Stomach (tissue), 9 donors: Measurements from ENCODE around the gene GRAMD1A. TPM values are rescaled to one million over a fixed set of nuclear protein-coding genes. Genes with fewer than 3 reads are reported as not detected.

Source experiments
- DNase-seq, 2 donors: peaks; one replicate each; pipeline versions ENCODE4 v3.0.0 to v3.0.0-alpha.2; 2013 to 2019
- H3K27ac ChIP-seq, 5 donors: fragments of 200-600 bp in 4 of 5; sonication (generic) in 4 of 5; one replicate each; pipeline ENCODE4 v1.5.1; 2013 to 2019; ENCODE audit warnings: mild to moderate bottlenecking in 1 of 5, moderate library complexity in 1 of 5
- H3K27me3 ChIP-seq, 3 donors: fragments of 200-600 bp; sonication (generic); one replicate each; pipeline ENCODE4 v1.5.1; 2017 to 2019; ENCODE audit warnings: mixed run types in 1 of 3
- H3K36me3 ChIP-seq, 4 donors: fragments of 200-600 bp; sonication (generic); 1 replicate in 3 of 4; 2 replicates in 1 of 4; pipeline ENCODE4 v1.5.1; 2016 to 2019
- H3K4me1 ChIP-seq, 4 donors: fragments of 200-600 bp; sonication (generic); one replicate each; pipeline ENCODE4 v1.5.1; 2016 to 2019
- H3K4me3 ChIP-seq, 4 donors: fragments of 200-600 bp; sonication (generic) in 3 of 4; one replicate each; pipeline ENCODE4 v1.5.1; 2016 to 2019; ENCODE audit warnings: mild to moderate bottlenecking in 1 of 4
- H3K9me3 ChIP-seq, 4 donors: fragments of 200-600 bp; sonication (generic); one replicate each; pipeline ENCODE4 v1.5.1; 2016 to 2019
- EP300 ChIP-seq: sonication (generic); formaldehyde crosslinking; IDR thresholded peaks from one replicate; pipeline ENCODE4 v1.6.1; 2017; ENCODE audit warnings: antibody characterized with exemption
- POLR2A ChIP-seq, 4 donors: fragments of 450-650 bp; IDR thresholded peaks; one replicate each; pipeline ENCODE4 v1.6.1; 2016; ENCODE audit warnings: antibody characterized with exemption in 4 of 4, control low read depth in 2 of 4, mild to moderate bottlenecking in 1 of 4, moderate library complexity in 1 of 4
- POLR2AphosphoS5 ChIP-seq, 3 donors: sonication (generic); formaldehyde crosslinking; IDR thresholded peaks; one replicate each; pipeline ENCODE4 v1.6.1; 2016; ENCODE audit warnings: antibody characterized with exemption in 3 of 3
- WGBS, 5 donors: extraction: QIAGEN DNeasy Blood & Tissue Kit in 3 of 5; methylation state at CpG; one replicate each; pipeline versions ENCODE4 v1.1.5 to v1.1.7; 2013 to 2018; 5-methylcytosine and 5-hydroxymethylcytosine counted together
- intact Hi-C: fragments of 100-400 bp; cut with DNase I; formaldehyde crosslinking; loops from one replicate; pipeline ENCODE4 v1.15.1; 2023; ENCODE audit warnings: low total_unique reads
- polyA plus RNA-seq, 3 donors: library from polyadenylated mRNA; stranded (reverse); fragments of 200-250 nt; gene quantifications; one replicate each; pipeline ENCODE4 v1.2.3, GENCODE V29; 2013
- total RNA-seq, 5 donors: library from RNA; depleted of rRNA; stranded (reverse); fragments of >200 nt; gene quantifications; one replicate each; pipeline versions ENCODE4 v1.1.0 to v1.2.3, GENCODE V29; 2014 to 2016
- TF ChIP-seq, protein P1 (sequence below), 7 experiments: fragments of 450-650 bp in 4 of 7; fragments of 200-600 bp in 3 of 7; sonication (generic) in 3 of 7; IDR thresholded peaks; one replicate each; pipeline ENCODE4 v1.5.1; 2016 to 2019; ENCODE audit warnings: antibody characterized with exemption in 7 of 7, control low read depth in 2 of 7, mild to moderate bottlenecking in 1 of 7
- donor health status: healthy with polysubstance abuse.
- donor health status: Bipolar disorder and iron deficiency.
- donor health status: healthy.

Gene GRAMD1A
- total and polyA plus RNA-seq, 8 donors: 29.8 to 74.1 (median 45.1) TPM

DNA sequence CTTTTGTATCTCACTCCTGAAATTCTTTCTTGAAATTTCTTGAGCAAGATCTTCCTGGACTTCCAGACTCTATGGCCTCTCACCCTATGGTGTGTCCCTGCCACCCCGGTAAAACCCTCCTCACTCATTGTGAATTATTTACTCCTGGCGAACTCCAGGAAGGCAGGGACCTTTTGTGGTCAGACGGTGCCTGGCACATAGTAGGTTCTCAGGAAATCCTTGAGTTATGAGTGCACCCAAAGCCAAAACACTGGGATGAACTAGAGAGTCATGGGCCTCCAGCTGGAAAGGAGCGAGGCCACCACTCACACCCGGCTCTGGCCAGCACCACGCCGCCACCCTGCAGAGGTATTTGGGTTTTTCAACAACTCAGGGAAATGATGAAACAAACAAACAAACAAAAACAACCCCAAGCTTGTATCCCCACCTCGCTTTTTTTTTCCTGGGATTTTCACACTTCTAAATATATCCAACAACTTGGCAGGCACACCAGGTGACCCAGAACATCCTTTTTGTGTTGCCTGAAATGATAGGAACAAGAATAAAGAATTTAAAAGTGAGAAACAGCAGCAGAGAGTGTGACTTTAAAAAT, 52.6 kb downstream of the GRAMD1A start:
- no peak overlapping the region for H3K4me3 ChIP-seq
- no peak overlapping the region for H3K27ac ChIP-seq
- no peaks in the 10 kb centered on the region for H3K36me3 ChIP-seq
- no peaks in the 10 kb centered on the region for H3K9me3 ChIP-seq
- 72 to 81% (median 74%) methylated on average over 8 of the region's 8 CpGs for WGBS, 5 donors
- H3K4me1 ChIP-seq: peaks cover 0 to 9% (median 7%) of the 10 kb centered on the region in 4 donors
- intact Hi-C loops: no loop called here
- no peak for TF ChIP-seq POLR2A (IDR thresholded peaks at IDR 0.05)
- no peak for TF ChIP-seq POLR2AphosphoS5 (IDR thresholded peaks at IDR 0.05)
- TF ChIP-seq EP300: no peak
- TF ChIP-seq, protein P1, sequence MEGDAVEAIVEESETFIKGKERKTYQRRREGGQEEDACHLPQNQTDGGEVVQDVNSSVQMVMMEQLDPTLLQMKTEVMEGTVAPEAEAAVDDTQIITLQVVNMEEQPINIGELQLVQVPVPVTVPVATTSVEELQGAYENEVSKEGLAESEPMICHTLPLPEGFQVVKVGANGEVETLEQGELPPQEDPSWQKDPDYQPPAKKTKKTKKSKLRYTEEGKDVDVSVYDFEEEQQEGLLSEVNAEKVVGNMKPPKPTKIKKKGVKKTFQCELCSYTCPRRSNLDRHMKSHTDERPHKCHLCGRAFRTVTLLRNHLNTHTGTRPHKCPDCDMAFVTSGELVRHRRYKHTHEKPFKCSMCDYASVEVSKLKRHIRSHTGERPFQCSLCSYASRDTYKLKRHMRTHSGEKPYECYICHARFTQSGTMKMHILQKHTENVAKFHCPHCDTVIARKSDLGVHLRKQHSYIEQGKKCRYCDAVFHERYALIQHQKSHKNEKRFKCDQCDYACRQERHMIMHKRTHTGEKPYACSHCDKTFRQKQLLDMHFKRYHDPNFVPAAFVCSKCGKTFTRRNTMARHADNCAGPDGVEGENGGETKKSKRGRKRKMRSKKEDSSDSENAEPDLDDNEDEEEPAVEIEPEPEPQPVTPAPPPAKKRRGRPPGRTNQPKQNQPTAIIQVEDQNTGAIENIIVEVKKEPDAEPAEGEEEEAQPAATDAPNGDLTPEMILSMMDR (IDR thresholded peaks at IDR 0.05): no peak
- H3K27me3 ChIP-seq: peaks cover 0 to 22% (median 0%) of the 10 kb centered on the region in 3 donors
- no peak for DNase-seq

DNA sequence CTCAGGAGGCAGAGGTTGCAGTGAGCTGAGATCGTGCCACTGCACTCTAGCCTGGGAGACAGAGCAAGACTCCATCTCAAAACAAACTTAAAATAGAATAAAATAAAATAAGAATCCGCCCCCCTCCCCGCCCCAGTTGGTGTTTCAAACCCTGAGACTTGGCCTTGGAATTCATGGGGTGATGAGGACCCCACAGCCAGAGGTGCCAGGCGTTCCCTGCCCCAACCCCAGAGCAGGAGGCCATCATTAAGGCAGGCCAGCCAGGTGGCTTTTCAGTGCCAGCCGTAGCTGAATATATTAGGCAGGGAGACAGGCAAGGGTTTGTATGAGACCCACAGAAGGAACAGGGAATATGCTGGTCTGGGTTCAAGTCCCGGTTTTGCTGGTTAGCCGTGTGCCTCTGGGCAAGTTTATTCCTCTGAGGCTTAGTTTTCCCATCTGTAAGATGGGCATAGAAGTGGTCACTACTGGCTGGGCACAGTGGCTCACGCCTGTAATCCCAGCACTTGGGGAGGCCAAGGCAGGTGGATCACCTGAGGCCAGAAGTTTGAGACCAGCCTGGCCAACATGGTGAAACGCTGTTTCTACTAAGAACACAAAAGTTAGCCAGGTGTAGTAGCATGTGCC, 53.7 kb downstream of the GRAMD1A start:
- no peaks in the 10 kb centered on the region for H3K36me3 ChIP-seq
- no peaks in the 10 kb centered on the region for H3K9me3 ChIP-seq
- no peak for DNase-seq
- peaks cover 0 to 7% (median 5%) of the 10 kb centered on the region in 4 donors for H3K4me1 ChIP-seq
- H3K27ac ChIP-seq: no peak overlapping the region
- H3K4me3 ChIP-seq: no peak overlapping the region
- whole genome bisulfite sequencing, 5 donors: 79 to 88% (median 85%) methylated on average over 9 of the region's 9 CpGs
- TF ChIP-seq POLR2A (IDR thresholded peaks at IDR 0.05) (no peak), POLR2AphosphoS5 (IDR thresholded peaks at IDR 0.05) (no peak)
- TF ChIP-seq, protein P1 (IDR thresholded peaks at IDR 0.05): no peak
- H3K27me3 ChIP-seq: peaks cover 0 to 25% (median 0%) of the 10 kb centered on the region in 3 donors
- intact Hi-C loops: no loop called here

DNA sequence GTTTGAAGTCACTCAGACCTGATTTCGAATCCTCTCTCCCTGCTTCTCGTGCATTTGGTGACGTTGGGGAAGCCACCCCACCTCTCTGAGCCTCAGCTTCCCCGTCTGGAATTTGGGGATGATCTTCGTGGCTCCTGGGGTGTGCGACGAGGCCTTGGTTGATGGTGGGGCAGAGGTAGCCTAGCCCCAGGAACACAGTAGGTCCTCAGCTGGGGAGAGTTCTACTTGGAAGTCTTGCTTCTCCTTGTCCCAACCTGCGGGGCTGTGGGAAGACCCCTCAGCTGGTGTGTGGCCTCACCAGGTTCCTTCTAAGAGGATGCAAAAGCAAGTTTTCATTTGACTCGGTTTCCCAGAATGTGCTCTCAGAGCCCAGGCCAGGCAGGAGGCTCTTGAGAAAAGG, 54.5 kb downstream of the GRAMD1A start:
- TF ChIP-seq, protein P1 (IDR thresholded peaks at IDR 0.05): no peak
- no peak for TF ChIP-seq EP300
- no peak for TF ChIP-seq POLR2A (IDR thresholded peaks at IDR 0.05)
- intact Hi-C loops: no loop called here

DNA sequence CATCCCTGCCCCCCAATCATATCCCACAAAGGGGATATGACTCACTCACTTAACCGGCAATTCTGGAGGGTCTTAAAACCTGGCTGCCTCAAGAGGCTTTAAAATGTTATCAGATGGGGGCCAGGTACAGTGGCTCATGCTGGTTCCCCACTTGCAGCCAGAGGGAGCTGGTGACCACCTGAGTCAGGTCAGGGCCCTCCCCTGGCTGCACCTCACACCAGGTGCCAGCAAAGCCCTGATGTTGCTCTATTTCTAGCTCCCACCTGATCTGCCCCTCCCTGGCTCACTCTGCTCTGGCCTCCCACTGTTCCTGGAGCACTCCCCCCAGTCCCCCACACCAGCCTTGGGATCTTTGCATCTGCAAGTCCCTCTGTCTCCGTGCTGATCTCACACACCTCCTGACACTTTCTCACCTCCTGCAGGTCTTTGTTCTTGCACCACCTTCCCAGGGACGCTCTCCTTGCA, 55.6 kb downstream of the GRAMD1A start:
- Histone ChIP-seq H3K27me3 (peaks cover 0 to 25% (median 0%) of the 10 kb centered on the region in 3 donors), H3K4me3 (no peak overlapping the region), H3K36me3 (no peaks in the 10 kb centered on the region), H3K27ac (no peak overlapping the region), H3K9me3 (no peaks in the 10 kb centered on the region), H3K4me1 (no peaks in the 10 kb centered on the region)
- peak in 1 of 2 donors; percentile 61 for DNase-seq
- intact Hi-C loops: no loop called here
- no peak for TF ChIP-seq POLR2AphosphoS5 (IDR thresholded peaks at IDR 0.05)
- TF ChIP-seq, protein P1 (IDR thresholded peaks at IDR 0.05): peak in 1 of 7 experiments; percentile 9
- no peak for TF ChIP-seq EP300
- no peak for TF ChIP-seq POLR2A (IDR thresholded peaks at IDR 0.05)
- 30 to 59% (median 43%) methylated on average over 3 of the region's 3 CpGs for WGBS, 5 donors

More for the DNA sequence above, 54.5 kb downstream of the GRAMD1A start:
- Histone ChIP-seq H3K27ac (no peak overlapping the region), H3K27me3 (peaks cover 0 to 25% (median 0%) of the 10 kb centered on the region in 3 donors), H3K4me3 (no peak overlapping the region), H3K4me1 (no peaks in the 10 kb centered on the region), H3K36me3 (no peaks in the 10 kb centered on the region), H3K9me3 (no peaks in the 10 kb centered on the region)
- DNase-seq: no peak
- 74 to 94% (median 90%) methylated on average over 9 of the region's 9 CpGs for WGBS, 5 donors
